Measurements from ENCODE around the gene WHRN. TPM values are rescaled to one million over a fixed set of nuclear protein-coding genes. Genes with fewer than 3 reads are reported as not detected.

The WHRN gene
- total RNA-seq, 2 experiments from 2014 or later, result 0.19 to 2.1 TPM

GRCh38 chr9:114386361-114386885 lies 118.8 kb downstream of the WHRN start:
- no peak overlapping the region for H2AFZ ChIP-seq (ENCODE audit: low read length)
- BruUV-seq (replicated peaks), result no TSS peak
- peak overlapping the region; percentile 76 for H3K4me3 ChIP-seq (ENCODE audit: low read depth, low read length, poor library complexity, severe bottlenecking)
- no peaks in the 10 kb centered on the region for H3K9me2 ChIP-seq (ENCODE audit: insufficient read depth, low read length)
- H3K4me1 ChIP-seq (ENCODE audit: insufficient read depth, low read length, poor library complexity, severe bottlenecking), result peaks cover 78% of the 10 kb centered on the region
- DNase-seq (ENCODE audit: low spot score), result no peak
- peak overlapping the region; percentile 97 for H3K27ac ChIP-seq (ENCODE audit: low read depth, low read length, poor library complexity, severe bottlenecking)
- peak overlapping the region; percentile 83 for H3K4me2 ChIP-seq (ENCODE audit: low read length)
- intact Hi-C loops (cut with micrococcal nuclease; ENCODE audit: unreplicated experiment), result loop anchor here (5.0 kb wide), 2 partner anchors 541 to 809 kb away; no protein-coding TSS in a partner anchor
- ChIA-PET CTCF (ENCODE audit: unreplicated experiment) (interaction anchor here (0.6 to 1.4 kb wide), 4 partner anchors 9 to 25 kb away, joined by 3 to 8 read pairs (median 4); no protein-coding TSS in a partner anchor), POLR2A (interaction anchor here (0.6 to 8.2 kb wide), 13 partner anchors 8 to 542 kb away, joined by 3 to 275 read pairs (median 4); no protein-coding TSS in a partner anchor)
- H3K79me2 ChIP-seq (ENCODE audit: insufficient read depth, low read depth, low read length), result peaks cover 95% of the 10 kb centered on the region
- no peaks in the 10 kb centered on the region for H3K9me3 ChIP-seq (ENCODE audit: low read length)
- no peaks in the 10 kb centered on the region for H4K20me1 ChIP-seq (ENCODE audit: insufficient read depth, low read length)
- peaks cover 62% of the 10 kb centered on the region for H3K36me3 ChIP-seq (ENCODE audit: insufficient read depth, low read length)
- TF ChIP-seq EZH2phosphoT487 (IDR thresholded peaks at IDR 0.05; ENCODE audit: borderline replicate concordance, low read depth, low read length), result no peak
- no peak for TF ChIP-seq CTCF (conservative IDR thresholded peaks at IDR 0.05; ENCODE audit: low read length)

- Histone ChIP-seq H3K36me3 (ENCODE audit: insufficient read depth, low read length) (peaks cover 63% of the 10 kb centered on the region), H3K9me2 (ENCODE audit: insufficient read depth, low read length) (no peaks in the 10 kb centered on the region), H2AFZ (ENCODE audit: low read length) (no peak overlapping the region), H3K4me1 (ENCODE audit: insufficient read depth, low read length, poor library complexity, severe bottlenecking) (peaks cover 69% of the 10 kb centered on the region), H4K20me1 (ENCODE audit: insufficient read depth, low read length) (no peaks in the 10 kb centered on the region), H3K4me3 (ENCODE audit: low read depth, low read length, poor library complexity, severe bottlenecking) (peak overlapping the region; percentile 76), H3K27ac (ENCODE audit: low read depth, low read length, poor library complexity, severe bottlenecking) (peak overlapping the region; percentile 97), H3K79me2 (ENCODE audit: insufficient read depth, low read depth, low read length) (peaks cover 95% of the 10 kb centered on the region), H3K9me3 (ENCODE audit: low read length) (no peaks in the 10 kb centered on the region), H3K4me2 (ENCODE audit: low read length) (peak overlapping the region; percentile 83)
- no peak for TF ChIP-seq EZH2phosphoT487 (IDR thresholded peaks at IDR 0.05; ENCODE audit: borderline replicate concordance, low read depth, low read length)
- peak; percentile 17; the same call in 1 of the 2 replicates for TF ChIP-seq CTCF (conservative IDR thresholded peaks at IDR 0.05; ENCODE audit: low read length)
- POLR2A ChIA-PET, result interaction anchor here (0.6 to 8.2 kb wide), 16 partner anchors 9 to 543 kb away, joined by 3 to 275 read pairs (median 4); no protein-coding TSS in a partner anchor
- intact Hi-C loops (cut with micrococcal nuclease; ENCODE audit: unreplicated experiment), result loop anchor here (1.0 to 5.0 kb wide), 4 partner anchors 12 to 808 kb away; no protein-coding TSS in a partner anchor
- TSS peak; percentile 47 for BruUV-seq (replicated peaks)
- DNase-seq (ENCODE audit: low spot score), result peak; percentile 95
- CTCF ChIA-PET (ENCODE audit: unreplicated experiment), result interaction anchor here (0.6 to 1.4 kb wide), 7 partner anchors 10 to 24 kb away, joined by 3 to 8 read pairs (median 3); no protein-coding TSS in a partner anchor
Observed at GRCh38 chr9:114385397-114386181, 119.7 kb downstream of the WHRN start.

Data from OCI-LY7 (cell line).